CD4-positive, alpha-beta T cell treated with Interleukin-4 for 4 hours (primary cell): ENCODE data around the gene EPHA10.

Experiments
- DNase-seq: peaks from one replicate; pipeline ENCODE4 v3.0.0-alpha.2; 2020

The EPHA10 gene

DNA sequence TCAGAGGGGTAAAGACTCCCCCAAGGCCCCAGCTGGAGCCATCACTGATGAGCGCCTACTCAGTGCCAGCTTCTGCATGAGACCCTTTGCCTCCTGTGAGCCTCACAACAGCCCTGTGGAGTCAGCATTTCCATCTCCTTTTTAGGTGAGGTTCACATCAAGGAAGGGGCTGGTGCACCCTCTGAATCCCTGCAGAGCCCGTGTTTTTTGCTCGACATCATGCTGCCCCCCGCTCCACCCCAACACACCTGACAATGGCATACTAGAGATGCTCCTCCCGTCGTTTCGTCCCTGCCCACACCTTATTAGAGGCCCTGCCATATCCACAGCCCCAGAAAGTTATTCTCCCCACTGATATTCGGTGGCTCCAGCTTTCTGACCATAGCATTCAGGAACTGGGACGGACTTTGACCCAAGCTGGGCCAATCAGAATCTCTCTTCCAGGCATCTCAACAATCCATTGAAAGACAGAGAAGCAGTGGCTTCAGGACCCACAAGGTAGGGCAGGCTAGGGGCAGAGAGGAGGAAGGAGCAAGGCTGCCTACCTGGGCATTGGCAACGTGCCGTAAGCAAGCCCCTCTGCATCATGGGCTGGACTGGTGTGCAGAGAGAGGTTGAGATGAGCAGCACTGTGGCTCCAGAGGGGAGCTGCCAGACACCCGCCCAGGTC lies 32.7 kb downstream of the EPHA10 start:
- no peak for DNase-seq

DNA sequence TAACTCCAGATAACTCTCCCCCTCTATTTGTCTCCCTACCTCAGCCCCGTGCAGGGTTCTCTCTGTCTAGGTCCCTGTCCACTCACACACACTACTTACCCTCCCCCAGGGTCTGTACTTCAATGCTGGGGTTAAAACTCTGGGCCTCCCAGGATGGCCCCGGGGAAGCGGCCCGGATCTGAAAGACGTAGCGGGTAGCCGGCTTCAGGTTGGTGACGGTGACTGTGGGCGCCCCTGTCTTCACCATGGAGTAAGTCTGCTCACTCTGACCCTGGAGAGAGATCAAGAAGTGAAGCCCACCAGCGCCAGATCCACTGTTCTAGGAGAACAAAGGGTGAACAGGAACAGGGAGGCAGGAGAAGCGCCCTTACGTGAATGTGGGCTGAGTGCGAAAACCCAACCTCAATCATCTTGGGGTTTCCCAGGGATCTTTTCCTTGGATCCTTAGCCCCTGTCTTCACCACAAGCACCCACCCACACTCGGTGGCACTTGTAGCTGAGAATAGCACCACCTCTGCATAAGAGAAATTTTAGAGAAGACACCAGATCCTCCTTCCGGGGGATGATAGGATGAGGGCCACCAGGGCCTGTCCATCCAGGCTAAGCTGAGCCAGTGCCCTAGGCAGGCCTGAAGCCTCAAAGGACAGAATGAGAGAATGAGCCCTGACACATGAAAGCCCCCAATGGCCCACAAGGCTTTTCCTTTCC lies 33.5 kb downstream of the EPHA10 start:
- DNase-seq, result no peak

DNA sequence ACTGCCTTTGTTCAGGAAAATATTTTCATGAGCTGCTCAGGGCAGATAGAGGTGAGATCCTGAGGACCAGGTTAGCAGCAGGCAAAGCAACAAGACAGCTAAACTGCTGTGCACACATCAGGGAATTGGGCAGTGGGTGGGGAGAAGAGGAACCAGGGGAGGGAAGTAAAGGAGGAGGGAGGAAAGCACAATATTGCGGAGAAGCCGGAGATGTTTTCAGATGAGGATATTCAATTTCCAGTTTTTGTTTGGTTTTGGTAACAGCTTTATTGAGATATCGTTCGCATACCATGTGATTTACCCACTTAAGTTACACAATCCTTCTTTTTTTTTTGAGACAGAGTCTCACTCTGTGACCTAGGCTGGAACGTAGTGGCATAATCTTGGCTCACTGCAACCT lies 34.5 kb downstream of the EPHA10 start:
- DNase-seq, result no peak

DNA sequence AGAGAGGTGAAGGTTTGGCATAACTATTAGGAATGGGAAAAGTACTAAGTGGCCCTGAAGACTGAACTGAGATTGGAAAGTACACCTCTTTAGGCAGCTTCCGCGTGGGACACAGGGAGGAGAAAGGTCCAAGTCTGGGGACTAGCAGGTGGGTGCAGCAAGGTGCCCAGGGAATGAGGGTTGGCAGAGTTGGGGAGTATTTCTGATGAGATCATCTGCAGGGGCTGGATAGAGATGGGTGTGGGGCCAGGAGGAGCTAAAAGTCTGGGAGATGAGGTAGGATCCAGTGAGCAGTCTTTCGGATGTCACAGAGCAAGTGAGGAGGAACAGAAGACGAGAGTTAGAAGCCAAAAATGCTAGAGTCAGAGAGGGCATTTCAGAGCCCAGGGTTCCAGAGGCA lies 36.5 kb downstream of the EPHA10 start:
- DNase-seq, result no peak

DNA sequence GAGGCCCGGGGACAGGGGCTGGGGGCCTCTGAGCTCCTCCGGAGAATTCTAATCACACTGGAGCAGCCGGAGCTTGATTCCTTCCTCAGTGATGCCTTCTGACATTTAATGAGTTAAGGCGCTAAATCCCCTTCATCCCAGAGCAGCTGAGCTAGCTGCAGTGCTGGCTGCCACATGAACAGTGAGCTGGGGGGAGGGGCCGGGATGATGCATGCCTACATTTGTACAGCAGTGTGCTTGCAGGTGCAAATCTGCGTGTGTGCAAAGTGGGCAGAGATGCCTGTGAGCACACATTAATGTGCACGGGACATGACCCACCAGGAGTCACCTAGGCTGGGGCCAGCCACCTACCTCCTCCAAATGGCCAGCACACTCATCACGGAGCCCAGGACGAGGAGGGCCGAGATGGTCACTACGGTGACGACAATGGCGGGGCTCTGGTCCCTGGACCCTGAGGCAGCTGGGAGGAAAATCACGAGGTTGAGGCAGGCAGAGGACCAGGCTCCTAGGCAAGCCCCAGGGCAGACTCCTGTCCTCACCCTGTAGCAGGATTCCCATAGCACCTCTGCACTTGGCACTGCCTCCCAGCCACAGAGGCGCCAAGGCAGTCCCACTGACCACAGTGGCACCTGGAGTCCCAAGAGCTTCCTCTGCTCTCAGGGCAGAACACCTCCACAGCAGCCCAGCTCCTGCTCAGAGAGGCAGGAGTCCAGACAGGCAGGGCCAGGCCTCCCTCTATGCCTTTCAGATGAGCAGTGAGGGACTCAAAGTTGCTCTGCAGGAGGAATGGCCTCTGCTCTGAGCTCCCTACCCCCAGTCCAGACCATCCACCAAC lies 38.0 kb downstream of the EPHA10 start:
- DNase-seq, result no peak

DNA sequence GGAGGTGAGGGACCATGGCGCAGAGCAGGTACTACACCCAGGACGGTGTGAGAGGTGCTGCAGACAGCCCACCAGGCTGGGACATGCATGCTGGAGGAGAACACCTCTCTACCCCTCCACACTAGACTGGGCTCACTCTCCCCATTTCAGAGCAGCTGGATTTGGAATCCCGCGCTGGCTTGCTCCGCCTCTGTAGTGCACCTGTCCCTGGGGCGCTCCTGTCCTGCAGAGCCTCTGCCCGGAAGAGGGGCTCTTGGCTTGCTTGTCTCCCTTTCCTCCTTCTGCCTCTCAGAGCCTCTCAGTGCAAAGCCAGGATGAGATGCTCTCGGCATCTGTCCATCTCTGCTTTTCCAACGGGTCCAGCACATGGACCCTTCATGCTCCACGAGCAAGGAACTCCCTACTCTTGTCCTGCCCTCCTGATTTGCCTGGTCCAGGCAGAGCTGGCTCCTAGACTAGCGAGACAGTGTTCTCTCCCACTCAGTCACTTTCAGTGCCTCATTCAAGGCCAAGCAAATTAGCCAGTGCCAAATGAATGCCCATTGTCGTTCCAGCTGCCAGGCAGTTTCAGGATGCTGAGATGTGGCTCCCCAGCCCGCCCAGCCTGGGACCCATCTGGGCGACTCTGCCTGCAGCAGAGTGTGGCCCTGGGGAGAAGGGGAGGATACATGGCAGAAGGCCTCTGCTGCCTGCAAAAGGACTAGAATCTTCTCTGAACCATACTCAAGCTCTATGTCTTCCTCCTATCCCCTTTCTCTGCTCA lies 38.9 kb downstream of the EPHA10 start:
- DNase-seq, result no peak

DNA sequence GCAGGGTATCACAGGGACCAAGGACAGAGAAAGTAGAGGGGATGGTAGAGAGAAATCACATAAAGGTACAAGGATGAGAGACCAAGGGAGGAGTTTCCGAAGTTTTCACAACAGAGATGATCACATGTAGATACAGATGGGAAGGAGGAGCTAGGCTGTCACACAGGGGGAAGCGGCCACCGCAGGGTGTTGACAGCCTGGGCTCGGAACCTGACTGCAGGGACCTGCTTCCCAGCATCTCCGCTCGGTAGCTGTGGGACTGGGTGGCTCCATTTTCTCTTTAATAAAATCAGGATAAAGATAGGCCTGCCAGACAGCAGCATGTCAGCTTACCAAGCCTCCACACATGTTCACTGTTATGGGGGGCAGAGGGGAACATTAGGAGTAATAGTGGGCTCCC lies 40.3 kb downstream of the EPHA10 start:
- no peak for DNase-seq

DNA sequence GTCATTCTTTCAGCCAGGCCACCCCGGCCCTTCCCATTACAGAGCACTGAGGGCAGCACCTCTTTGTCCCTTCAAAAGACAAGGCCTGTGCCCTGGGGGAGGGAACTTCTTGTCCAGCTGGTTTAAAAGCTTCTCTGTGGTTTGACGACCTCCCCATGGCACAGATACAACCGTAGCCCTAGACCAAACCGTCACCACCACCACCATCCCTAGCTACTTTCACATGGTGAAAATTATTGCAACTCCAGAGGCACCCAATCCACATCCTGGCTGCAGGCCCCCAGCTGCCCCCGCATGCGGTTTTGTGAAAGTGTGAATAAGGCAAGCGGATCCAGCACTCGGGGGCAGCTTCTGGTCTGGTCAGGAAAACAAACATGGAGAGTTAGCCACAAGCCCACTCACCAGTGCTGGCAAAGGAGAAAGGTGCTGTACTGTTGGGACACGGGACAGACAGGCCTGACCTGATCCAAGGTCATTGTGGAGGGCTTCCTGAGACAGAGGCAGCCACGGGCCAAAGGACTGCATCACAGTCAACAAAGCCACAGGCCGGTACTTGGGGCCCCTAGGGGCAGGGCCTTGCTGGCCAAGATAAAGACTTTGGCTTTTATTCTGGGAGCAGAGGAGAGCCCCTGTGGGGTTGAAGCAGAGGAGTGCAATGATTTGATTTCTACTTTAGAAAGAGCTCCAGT lies 41.4 kb downstream of the EPHA10 start:
- no peak for DNase-seq

DNA sequence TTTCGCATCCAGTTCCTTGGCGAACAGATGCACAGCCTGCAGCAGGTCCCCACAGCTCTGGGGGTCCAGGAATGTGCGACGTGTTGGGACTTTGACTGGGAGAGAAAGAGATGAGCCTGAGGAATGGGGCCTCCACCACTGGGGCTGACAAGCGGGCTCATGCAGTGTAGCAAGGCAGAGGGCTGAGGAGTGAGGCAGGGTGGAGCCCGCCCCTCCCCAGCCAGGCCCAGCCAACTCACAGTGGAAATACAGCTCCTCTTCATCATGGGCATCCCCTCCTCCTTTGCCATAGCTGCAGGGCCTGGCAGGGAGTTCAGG lies 41.9 kb downstream of the EPHA10 start:
- DNase-seq, result no peak

DNA sequence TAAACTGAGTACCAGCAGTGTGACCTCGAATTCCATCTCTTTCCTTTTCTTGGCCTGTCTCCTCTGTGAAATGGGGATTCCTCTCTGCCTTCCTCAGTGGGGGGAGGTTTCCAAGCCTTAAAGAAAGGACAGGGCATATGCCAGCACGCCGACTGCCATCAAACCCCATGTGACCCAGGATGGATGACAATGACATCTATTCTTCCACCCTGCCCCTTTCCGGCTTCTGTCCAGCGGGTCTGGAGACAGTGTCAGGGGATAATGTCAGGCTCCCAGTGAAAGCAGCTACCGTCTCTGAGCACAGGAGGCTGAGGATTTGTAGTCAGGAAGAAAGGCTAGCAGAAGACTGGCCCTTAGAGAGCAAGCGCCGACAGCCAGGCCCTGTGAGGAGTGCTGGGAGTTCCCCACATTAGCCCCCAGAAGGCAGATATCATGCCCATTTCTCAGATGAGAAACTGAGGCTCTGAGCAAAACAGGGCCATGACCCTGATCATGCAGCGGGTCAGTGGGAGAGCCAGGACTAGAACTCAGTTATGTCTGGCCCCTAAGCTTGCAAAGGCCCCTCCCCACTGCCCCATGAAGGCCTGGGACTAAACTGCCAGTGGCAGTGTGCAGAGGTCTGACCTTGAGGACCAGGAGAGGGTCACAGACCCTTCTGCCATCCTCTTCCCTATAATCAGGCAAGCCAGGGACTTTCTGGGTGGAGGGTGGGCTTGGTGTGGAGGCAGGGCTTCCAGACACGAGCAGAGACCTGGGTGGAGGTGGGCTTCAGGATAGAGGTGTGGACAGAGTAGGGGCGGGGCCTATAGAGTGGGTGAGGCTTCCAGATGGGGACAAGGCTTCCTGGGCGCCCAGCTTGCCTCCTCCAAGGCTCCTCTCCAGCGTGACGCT lies 42.5 kb downstream of the EPHA10 start:
- no peak for DNase-seq

DNA sequence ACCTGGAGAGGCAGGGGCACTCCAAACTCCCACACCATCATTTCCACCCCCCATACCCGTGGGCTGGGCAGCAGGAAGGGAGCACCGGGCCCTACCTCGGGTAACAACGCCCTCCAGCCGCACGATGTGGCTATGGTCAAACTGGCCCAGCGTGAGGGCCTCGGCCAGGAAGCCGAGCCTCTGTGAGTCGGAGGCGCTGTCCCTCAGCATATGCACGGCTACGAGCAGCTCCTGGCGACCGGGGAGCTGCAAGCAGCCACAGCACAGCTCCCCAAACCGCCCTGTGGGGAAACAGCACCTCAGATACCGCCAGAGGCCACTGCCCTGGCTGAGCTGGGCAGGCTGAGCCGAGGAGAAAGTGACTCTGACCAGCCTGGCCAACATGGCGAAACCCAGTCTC lies 43.4 kb downstream of the EPHA10 start:
- DNase-seq, result no peak

DNA sequence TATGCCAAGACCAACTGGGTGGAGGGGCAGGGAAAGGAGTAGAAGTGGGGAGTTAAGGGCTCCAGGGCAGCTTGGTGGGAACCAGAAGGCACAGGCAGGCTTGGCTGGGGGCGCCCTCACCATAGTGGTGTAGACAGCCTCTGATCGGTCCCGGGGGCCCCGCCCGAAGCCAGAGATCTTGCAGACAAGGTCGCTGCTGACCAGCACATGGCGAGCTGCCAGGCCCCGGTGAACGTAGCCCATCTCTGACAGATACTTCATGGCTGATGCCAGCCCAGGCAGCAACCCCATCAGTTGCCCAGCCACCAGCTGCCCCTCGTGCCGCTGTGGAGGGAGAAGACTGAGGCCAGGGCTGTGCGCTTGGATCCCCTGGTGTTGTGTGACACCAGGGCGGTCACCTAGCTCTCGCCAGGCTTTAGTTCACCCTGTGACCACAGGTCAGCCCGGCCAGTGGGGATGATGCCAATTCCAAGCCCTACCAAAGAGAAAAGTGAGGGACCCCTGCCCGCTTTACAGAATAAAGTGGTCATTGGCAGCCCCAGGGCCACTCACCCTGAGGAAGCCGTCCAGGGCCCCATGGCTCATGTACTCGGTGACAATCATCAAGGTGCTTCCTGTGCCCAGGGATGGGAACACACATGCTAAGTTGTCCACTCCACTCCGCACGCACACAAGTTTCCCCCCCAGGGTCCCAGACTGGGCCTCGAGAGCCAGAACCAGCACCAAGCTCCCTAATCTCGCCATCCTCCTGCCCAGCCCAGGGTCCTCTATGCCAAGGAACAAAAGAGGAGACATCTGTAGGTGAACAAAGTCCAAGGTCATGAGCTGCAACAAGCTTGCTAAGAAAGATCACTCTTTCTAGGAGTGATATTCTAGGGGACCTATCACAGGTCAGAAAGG lies 44.4 kb downstream of the EPHA10 start:
- no peak for DNase-seq

DNA sequence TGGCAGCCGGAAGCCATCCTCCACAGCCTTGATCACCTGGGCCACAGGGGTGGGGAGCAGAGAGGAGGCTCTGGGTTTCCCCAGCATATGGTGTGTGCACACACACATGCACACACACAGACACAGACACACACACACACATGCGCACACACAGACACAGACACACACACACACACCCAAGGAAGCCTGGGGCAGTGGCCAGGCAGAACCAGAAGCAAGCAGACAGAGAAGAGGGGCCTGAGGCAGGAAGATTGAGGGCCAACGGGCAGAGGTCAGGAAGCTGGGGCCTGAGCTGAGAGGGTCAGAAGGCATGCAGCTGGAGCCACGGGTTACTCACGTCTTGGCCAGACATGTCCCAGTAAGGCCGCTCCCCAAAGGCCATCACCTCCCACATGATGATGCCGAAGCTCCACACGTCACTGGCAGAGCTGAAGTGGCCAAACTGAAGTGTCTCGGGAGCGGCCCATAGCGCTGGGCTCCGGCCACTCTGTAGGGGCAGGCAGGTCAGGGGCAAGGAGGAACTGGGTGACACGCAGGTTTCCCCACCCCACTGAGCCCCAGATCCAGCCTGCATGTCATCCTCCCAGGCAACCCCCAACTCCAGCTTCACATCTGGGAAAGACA lies 45.2 kb downstream of the EPHA10 start:
- DNase-seq, result no peak

DNA sequence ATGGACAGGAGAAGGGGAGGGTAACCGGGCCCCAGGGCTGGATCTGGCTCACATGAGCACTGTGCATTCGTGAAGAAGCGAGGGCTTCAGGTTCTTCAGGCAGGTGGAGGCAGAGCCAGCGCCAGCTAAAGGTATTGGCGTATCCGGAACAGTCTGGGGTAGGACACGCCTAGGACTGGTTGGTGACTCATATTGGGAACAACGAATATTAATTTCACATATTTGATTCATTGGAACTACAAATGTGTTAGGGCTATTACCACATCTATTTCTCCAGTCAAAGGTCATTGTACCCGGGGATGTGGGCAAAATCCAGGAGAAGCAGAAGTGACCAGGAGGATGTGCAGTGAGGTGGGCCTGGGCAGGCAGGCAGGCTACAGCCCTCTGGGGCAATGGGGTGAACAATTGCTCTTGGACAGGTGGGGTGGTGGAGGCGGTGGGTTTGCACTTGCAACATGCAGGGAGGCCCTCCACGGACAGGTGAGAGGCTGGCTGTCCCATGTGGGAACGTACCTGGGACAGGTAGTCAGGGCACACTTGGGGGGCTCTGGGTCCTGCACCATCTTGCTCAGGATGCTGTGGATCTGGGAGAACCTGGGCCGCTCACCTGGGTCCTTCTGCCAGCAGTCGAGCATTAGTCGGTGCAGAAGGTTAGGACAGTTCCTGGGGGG lies 45.9 kb downstream of the EPHA10 start:
- no peak for DNase-seq

DNA sequence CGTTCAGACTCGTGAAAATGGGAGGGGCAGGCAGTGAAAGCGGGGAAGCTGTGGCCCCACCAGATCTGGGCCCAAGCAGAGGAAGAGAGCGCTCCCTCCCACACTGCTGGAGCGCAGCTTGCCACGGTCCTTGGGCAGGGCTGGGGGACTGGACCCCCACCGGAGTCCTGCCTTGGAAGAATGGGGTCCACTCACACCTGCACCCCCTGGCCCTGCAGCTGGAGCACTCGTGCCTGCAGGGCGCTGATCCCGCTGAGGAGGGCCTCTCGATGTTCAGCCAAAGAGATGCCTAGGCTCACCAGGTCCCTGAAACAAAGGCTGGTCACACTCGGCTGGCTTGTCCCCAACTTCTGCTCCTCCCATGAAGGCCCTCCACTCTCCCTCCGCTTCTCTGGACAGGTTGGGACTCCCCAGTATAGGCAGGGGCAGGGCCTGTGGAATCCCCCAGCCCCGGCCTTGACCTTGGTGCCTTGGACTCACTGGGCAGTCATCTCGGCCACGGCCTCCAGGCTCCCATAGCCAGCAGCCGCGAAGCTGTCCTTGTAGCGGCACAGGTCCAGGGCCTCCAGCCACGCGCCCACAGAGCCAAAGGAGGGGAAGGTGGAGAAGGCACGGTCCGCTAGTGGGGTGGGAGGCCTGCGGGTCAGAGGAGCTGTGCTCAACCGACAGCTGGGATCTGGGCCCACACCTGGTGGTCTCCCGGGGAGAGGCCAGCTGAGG lies 46.6 kb downstream of the EPHA10 start:
- DNase-seq, result no peak

DNA sequence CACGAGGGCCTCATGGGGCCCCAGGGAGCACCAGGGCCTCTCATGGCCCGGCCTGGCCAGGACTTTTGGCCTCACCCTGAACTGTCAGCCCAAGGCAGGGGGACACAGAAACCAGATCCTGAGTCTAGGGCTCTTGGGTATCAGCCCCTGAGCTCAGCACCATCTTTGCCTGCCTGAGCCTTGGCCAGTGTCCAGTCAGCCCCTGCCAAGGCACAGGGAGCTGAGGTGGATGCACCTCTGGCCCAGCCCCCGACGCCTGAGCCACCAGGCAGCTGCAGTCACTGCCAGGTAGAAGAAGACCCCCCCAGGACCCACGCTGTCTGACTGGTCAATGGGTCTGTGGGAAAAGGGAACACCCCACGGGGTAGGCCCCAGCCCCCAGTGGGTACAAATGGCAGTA lies 47.3 kb downstream of the EPHA10 start:
- DNase-seq, result no peak

DNA sequence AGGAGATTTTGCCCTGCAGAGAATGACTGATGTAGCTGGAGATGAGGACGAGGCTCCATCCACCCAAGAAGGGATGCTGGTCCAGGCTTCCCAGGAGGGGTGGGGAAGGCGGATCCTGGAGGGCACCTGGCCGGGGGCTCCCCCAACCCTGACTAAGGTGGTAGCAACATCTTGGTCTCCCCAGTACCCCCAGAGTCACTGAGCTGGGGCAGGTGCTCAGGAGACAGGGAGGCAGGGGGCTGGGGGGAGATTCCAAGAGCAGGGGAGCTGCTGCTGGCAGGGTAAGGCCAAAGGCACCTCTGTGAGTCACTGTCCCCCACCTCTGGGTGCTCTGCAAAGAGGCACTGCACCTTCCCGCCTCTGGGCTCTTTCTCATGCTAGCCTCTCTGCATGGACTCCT lies 48.6 kb downstream of the EPHA10 start:
- no peak for DNase-seq

DNA sequence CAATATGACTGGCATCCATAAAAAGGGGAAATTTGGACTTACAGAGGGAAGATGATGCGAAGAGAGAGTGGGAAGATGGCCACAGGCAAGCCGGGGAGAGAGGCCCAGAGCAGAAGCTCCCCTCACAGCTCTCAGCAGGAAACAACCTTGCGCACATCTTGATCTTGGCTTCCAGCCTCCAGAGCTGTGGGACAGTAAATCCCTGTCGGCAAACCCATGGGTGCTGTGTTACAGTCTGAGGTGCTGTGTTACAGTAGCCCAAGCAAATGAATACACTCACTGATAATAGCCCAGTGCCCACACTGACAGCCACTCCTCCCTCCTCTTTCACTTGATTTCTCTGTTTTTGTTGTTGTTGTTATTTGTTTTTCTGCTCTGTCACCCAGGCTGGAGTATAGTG lies 50.2 kb downstream of the EPHA10 start:
- no peak for DNase-seq

DNA sequence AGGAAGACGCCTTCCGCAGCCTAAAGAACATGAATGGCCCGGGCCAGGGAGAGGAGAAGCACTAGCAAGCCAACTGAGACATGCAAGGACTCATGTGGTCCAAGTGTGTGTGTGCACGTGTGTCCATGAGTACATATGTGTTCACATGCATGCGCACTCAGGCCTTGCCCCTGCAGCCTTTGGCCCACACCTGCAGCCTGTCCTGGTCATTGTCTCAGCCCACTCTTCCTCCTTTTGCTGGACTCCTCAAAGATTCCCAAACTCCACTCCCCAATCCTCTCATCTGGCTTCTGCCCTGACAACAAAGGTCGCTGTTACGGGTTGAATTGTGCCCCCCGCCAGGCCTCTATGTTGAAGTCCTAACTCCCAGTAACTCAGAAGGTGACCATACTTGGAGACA lies 50.7 kb downstream of the EPHA10 start:
- no peak for DNase-seq
